NCI-H2171 treated with DMSO at 0.1 percent for 48 hours (cell line): Measurements from ENCODE around the gene HDAC4.
"Not testable (repeated sequence)": the region's sequence is repeated elsewhere in the genome, so short reads cannot be mapped to it uniquely, and the experiment has no call there.

Experiments used
- DNase-seq: peaks from one replicate; lab custom pipeline; 2025; lab: John Stamatoyannopoulos, UW

HDAC4 gene

DNA sequence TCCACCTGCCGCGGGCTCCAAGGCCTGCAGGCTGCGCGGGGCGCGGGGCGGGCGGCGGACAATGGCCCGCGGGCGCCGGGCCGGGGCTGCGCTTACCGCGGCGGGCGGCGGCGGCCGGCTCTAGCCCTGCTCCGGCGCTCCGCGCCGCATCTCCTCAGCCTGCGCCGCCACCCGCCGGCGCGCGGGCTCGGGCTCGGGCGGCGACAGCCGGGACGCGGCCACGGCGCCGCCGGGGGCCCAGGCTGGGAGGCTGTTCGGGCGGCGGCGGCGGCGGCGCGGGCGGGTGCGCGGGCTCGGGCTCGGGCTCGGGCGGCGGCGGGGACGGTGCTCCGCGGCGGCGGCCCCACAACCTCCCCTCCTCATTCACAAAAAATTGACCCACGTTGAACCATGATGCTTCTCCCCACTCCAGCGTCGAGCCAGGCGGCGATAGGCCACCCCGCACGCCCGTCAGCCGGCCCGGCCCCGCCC, at the start of gene HDAC4:
Gene HDAC4 (minus strand): TSS at position 425 of the 471 bp plus-strand sequence. CDS start 48,321 bp downstream, outside the sequence.
- DNase-seq: no peak

DNA sequence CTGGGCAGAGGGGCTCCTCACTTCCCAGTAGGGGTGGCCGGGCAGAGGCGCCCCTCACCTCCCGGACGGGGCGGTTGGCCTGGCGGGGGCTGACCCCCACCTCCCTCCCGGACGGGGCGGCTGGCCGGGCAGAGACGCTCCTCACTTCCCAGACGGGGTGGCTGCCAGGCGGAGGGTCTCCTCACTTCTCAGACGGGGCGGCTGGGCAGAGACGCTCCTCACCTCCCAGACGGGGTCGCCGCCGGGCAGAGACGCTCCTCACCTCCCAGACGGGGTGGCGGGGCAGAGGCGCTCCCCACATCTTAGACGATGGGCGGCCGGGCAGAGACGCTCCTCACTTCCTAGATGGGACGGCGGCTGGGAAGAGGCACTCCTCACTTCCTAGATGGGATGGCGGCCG, 48.6 kb upstream of the HDAC4 start:
- not testable (repeated sequence) for DNase-seq

DNA sequence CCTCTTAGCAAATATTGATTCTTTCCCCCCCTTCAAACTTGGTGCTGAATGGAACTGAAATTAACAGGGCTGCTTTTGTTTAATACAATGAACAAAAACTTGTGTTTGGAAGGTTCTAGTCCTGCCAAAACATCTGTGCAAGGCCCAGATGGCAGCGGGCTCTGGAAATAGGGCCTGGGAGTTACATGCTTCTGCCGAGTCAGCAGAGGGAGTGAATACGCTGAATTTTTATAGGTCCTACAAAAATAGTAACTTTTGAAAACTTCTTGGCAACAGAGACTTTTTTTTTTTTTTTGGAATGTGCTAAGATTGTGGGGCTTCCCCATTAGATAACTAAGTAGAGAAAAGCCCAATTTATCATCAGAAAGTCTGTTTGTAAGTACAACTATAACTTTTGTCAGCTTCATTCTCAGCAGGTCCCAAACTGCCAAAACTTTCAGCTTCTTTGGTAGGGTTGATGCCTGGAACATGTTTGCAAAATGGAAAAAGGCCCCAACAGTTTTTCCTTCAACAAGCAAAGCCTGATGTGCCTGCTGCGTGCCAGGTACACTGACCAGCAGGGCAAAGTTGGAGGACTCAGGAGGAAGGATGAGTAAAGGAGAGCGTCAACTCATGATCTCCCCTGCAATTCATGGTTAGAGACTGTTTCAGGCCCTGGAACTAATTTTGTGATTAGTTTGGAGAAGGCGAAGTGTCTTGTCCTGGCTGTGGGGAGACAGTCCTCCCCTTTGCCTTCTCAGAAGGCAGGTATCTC, 45.1 kb upstream of the HDAC4 start:
- no peak for DNase-seq

DNA sequence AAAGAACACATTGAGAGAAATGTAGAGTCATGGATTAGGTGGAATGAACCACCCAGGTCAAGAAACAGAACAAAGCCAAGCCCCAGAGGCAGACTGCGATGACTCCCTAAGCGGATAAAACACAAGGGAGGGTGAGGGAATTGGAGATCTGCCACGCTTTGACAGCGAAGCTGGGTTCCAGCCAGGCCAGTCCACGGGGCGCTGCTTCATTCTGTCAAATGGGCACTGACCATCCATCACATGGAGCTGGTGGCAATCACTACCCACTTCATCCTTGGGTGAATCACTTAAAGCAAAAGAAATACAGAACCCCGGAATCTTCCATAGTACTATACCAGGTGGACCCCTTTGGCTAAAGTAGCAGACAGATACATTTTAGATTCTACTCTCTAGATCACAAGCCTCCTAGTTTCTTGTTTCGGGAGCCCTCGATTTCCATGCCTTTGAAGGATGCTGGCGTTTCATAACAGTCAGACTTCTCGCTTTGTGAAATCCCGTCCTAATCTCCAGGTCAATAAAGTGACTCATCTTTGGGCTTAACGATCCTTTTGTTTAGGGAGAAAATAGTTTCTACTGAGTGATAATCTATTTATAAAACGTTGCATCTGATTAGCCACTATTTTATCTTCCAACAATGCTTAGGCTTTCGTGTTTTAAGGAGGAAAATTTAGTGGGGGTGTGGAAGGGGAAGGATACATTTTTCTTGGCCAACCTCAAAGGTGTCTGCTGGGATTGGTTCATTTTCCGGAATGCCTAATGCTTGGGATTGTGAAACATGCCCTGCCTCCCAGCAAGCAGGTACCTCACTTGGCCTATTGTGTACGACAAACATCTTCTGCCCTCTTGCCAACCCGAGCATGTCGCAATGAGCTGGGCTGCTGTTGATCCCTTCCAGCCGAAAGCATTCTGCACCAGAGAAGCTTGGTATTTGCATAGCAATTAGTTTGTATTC, 44.1 kb upstream of the HDAC4 start:
- DNase-seq: no peak

DNA sequence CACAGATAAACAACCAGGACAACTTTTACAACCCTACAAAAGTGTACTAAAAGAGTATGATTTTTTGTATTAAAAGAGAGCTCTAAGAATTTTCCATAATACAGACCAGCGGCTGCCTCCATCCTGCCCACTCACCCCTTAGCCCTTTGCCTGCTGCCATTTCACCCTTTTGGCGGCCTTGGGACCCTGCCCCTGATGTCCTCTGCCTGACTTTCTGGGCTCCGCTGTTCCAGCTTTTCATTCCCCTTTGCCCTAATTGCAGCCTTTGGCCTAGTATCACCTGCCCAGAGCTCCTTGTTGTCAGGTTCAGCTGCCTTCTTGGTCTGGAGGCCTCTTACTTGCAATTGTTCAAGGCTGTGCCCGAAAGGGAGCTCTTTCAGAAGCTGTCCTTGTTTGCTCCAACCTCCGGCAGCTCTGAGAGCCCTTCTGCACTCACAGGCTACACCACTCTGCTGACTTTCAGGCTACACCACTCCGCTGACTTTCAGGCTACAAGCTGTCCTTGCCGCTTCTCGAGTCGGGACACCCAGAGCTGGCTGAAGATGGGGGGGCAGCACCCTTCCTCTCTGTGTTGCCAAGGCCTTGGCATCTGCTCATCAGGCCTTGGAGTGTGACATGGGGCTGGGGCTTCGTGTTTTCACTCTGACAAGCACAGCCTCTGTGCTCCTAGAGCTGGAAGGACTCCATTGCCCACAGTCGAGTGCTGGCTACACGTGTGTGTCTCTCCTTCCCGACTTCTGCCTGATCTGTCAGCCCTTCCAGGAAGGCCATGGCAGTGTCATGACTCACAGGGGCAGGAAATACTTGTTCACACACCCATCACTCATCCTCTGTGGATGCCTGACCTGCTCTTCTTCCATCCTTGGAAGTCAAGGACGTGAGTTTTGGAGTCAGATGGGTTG, 43.1 kb upstream of the HDAC4 start:
- DNase-seq: no peak

DNA sequence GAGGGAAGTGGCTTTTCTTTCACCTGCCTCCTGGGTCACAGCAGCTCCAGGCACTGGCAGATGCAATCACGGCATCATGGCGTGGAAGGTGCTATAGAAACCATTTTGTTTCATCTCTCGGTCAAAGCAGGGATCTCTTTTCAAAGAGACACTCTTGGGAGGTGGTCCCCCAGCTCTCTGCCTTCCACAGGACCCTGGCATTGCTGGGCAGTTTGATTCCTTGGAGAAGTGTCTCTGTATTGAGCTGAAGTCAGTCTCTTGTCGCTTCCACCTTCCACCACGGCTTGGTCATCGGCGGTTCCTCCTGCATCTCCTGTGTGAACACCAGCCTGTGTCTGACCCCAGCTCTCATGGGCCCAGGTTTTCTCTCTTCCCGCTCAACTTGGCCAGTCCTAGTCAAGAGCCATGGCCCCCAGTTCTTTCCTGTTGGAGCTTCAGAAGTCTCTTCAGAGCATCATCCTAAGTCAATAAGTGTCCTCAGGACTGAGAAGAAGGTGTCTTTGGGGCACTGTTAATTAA, 42.3 kb upstream of the HDAC4 start:
- DNase-seq: no peak

DNA sequence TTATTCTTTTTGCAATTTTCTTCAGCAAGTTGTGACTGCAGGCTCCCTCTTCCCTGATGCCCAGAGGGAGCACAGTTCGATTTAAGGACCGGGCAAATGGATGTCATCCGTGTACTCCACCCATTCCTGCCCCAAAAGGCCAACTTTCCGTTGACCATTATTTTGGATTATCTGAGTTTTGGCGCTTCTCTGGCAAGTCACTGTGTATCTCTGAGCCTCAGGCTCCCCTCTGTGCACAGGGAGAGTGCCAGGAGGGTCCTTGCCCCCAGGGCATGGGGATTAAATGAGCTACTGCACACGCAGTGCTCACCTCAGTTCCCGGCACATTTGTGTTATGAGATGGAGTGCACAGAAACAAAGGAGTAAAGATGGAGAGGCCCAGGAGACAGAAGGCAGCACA, 41.4 kb upstream of the HDAC4 start:
- no peak for DNase-seq

DNA sequence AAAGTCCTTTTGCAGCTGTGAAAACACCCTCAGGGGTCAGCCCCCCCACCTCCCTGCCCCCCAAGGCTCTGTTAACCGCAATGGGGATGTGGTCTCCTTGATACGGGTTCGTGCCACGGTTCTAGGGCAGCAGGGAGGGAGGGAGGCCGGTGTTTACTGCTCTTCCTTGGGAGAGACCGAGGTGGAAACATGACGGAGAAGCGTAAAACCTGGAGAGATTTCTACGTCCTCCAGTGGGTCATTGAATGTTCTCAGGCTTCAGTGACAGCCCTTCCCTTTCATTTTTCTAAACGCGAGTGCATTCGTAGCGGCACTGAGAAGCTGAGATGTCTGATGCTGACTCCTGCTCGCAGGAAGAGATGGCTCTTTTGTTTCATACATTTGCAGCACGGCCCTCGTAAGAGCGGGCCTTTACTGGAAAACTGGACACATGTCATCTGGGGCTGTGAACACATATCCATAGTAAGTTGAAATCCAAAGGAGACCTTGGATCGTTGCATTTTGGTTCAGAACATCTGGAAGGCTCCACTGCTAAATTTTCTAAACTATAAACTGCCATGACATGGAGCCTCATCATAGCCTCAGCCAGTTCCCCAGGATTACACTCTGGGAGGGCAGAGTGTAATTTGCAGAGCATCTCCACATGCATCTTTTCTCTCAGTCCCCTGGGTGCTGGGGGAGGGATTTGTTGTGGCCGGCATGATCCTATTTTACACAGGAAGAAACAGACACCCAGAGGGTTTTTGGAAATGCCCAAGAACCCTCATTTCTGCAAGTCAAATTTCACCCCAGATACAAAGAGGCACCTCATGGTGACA, 40.6 kb upstream of the HDAC4 start:
- DNase-seq: no peak

DNA sequence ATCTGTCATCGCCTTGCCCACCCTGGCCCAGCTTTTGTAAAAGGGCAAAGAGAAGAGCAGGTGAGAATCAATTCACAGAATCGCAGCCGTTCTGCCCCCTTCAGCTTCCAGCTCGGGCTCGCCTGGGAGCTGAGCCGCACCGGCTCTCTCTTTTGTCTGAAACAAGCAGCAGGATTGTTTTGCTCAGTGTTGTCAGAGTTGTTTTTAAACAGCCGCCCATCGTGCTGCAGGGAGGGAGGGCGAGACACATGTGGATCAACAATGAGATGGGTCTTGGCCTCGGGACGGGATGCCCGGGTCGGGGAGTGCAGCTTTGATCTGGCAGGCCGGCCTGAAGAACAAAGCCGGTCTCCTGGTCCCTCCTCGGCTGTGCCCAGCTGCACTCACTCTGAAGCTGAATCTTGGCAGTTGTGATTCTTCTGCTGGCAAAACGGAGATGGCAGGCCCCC, 39.7 kb upstream of the HDAC4 start:
- no peak for DNase-seq

DNA sequence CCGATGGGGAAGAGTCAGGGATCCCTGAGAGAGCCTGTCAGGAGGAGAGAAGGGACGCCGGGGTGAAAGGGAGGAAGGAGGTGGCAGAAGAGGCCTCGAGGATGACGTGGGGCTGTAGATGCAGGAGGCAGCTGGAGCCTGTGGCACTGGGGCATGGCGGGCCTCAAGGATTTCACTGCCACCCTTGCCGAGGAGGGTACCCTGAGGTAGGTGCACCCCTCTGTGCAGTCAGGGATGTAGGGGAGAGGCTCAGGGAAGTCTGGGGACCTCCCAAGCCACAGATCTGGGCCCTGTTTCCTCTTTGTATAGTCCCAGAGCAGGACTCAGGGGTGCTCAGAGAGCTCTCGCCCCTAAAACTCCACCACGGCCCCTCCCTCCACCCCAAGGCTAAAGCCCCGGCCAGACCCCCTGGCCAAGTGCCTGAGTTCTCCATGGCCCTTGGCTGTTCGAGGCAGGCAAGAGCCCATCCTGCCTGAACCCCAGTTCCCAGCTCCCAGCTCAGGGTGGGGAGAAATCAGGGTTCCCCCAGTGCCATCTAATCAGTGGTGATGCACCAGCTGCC, 39.0 kb upstream of the HDAC4 start:
- no peak for DNase-seq

DNA sequence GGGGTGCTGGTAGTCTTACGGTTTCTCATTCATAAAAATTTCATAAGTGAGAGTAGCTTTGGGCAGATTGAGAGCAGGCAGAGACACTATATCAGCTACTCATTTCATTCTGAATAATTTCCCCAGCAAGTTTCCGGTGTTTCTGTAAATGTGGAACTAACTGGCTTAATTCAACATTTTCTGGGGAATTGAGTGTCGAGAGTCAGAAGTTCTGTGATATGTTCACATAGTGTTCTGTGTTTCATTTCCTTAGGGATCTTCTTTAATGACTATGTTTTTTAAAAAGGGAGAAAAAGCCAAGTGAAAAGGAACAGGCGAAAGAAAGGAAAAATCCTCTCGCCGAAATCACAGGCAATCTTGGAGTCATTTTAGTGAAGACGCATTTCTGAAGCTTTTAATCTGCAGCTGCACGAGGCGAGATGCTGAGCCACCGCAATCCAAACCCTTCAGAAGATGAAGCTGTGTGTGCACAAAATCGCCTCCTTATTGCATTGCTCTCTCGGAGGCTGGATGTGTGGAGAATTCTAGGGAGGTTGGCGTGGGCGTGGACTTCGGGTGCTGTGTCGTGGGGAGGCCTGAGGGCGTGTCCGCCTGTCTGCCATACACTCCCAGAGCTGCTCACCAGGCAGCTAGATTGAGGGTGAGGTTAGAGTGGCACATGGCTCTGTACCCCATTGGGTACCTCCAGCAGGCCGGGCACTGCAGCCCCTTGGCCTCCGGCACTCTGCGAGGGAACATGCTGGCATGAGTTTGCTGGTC, 38.4 kb upstream of the HDAC4 start:
- DNase-seq: no peak

DNA sequence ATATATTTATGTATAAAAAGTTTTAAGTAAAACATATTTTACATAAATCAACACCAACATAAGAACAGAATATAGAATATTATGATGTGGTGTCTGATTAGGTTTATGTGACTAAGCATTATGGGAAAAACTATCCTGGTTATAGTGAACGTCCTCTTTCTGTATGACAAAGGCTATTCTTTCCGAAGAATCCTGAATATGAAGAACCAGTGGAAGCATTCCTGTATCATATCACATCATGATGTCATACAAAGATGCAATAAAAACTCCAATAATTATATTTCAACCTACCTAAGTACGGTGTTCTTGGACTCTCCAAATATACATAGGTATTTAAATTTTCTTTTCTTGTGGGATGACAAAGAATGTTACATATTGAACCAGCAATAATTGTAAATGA, 37.5 kb upstream of the HDAC4 start:
- no peak for DNase-seq

DNA sequence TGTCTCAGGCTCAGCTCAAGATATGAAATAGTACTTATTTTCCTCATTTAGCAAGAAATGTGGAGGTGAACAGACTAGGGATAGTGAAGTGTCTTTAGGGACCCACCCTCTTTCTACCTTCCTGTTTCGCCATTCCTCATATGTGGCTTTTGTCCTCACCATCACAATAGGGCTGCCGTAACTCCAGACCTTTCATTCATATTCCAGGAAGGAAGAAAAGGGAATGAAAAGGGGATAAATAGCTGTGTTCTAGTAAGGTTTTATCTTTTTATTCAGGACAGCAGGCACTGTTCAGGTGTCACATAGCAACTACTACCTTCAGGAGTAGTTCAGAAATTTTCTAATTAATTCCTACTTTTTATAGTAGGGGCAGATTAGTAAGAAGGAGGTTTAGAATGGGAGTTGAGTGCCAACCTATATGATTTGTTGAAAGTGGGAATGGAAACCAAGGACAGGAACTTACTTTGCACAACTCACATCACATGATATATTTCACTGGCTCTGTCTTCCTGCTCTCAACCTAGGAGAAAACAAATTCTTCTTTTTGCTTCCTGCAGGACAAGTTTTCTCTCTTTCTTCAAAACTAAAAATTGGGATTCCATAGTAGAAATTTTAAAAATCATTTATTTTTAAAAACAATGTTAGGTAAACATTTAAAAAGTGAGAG, 36.0 kb upstream of the HDAC4 start:
- no peak for DNase-seq

DNA sequence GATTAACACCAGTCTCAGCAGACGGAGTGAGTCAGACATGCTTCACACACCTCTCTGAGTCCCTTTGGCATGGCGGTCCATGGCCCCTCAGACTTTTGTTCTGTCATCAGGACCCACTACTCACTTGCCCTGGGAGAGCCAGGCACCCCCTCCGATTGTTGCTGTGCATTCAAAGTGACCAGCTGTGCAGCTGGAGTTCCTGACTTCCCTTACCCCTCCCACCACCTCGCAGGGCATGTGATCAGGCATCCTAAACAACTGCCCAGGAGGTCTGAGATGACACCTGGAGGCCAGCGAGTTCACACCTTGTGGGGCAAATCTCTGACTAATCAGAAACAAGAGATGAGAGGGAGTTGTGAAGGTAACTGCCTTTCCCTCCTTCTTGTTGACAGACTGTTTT, 35.3 kb upstream of the HDAC4 start:
- DNase-seq: no peak

DNA sequence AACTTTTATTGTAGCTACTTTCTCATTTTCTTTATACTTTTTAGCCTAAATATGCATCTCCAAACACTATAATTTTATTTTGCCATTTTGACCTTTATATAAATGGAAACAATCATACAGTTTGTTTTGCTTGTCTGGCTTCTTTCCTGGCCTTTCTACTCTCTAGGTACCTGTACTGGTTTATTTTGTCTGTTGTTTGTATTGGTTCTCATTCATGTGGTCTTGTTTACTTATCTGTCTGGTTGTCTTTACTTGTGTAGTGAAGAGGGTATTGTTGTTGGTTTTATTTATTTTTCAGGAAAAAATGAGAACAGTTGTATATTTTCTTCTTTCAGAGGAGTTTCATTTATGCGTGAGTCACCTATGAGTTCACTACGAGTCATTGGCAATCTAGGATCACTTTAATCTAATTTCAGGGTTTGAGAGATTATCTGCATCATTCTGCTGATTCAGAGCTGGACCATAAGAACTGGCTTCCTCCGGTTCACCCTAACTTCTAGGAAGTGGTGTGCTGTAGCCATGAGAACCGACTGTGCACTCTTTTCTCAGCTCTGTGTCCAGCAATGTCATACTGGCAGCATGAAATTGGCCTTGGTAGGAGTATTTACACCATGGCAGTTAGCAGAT, 33.1 kb upstream of the HDAC4 start:
- no peak for DNase-seq

DNA sequence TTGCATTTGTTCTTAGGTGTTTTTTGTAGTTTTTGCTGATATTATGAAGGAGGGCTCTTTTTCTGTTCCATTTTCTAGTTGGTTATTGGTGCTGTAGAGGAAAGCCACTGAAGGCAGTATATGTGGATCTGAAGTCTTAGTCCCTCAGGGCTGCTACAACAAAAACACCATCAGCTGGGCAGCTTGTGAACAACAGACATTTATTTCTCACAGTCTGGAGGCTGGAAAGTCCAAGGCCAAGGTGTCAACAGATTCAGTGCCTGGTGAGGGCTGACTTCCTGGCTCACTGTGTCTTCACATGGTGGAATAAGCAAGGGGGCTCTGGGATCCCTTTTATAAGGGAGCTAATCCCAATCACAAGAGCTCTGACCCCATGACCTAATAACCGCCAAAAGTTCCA, 31.4 kb upstream of the HDAC4 start:
- no peak for DNase-seq

DNA sequence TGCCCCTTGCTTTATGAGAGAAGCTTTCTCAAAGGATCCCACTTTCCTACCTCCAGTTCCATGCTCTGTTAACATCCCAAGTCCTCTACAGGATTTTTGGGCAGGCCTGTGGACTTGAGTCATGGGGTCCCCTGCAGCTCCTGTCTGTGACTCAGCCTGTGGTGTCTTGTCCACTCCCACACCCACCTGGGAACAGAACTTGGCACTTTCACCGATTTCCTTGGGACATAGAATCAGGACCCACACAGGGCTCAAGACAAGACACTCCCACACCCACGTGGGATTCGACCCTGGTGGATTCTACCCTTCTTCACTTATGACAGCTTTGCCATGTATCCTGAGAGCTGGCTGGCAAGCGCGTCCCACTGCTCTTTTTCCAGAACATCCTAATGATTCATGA, 30.7 kb upstream of the HDAC4 start:
- no peak for DNase-seq

DNA sequence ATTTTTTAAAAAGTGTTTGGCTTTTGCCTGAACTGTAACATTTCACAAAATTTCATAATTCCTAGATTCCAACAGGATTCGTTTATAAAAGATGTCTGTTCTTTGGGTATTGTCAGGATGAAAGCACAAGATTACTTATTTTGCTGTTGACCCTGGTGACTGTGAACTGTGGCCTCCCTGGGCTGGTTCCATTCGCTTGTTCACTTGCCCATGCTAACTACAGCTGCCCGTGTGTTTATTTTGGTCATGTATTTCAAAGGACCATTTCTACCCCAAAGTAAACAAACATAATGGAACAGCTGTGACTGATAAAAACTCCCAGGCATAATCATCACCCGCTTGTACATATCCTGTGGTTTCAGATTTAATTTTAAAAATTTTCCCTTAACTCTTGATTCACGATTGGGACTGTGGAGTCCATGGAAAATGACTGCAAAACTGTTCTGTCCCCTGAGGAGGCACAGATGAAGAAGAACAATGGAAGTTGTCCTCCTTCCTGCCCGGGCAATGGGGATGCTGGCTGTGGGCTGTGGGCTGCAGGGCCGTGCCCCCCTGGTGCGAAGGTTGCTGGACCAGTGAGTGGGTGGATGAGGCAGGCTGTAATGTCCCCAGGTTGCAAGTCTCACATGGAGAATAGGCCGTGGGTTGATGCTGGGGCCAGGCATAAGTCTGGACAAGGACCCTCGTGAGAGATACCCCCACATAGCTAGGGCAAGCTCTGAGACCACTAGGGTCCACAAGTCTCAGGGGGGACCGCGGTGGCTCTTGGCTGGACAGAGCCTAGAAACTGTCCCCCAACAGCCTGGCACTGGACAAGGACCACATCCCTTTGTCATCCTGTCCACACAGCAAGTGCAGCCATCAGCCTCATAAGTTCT, 28.9 kb upstream of the HDAC4 start:
- DNase-seq: no peak
